Loucy (cell line): ENCODE data around the gene COL13A1.
A peak's percentile ranks its signal among the peaks of the same experiment; 100 is the strongest.

Experiments
- H2AFZ ChIP-seq: fragments of 200-600 bp; sonication (generic); 2 replicates; pipeline ENCODE4 v1.6.0; 2016; ENCODE audit warnings: antibody characterized with exemption, mild to moderate bottlenecking, low read length, moderate library complexity
- H3F3A ChIP-seq: fragments of 200-600 bp; 2 replicates; pipeline ENCODE4 v1.6.0; 2016; ENCODE audit warnings: antibody characterized with exemption, low read depth, mild to moderate bottlenecking
- H3K27me3 ChIP-seq: fragments of 200-600 bp; sonication (generic); 2 replicates; pipeline ENCODE4 v1.6.1; 2014; ENCODE audit warnings: low read length, mild to moderate bottlenecking; ENCODE audit not compliant: insufficient read depth, poor library complexity, severe bottlenecking
- H3K36me3 ChIP-seq: fragments of 200-600 bp; sonication (generic); 2 replicates; pipeline ENCODE4 v1.6.1; 2016; ENCODE audit warnings: low read length; ENCODE audit not compliant: insufficient read depth
- H3K4me1 ChIP-seq: fragments of 200-600 bp; sonication (generic); 2 replicates; pipeline ENCODE4 v1.5.1; 2014; ENCODE audit warnings: low read length, mild to moderate bottlenecking; ENCODE audit not compliant: insufficient read depth, poor library complexity, severe bottlenecking
- H3K4me2 ChIP-seq: fragments of 200-600 bp; sonication (generic); 2 replicates; pipeline ENCODE4 v1.6.0; 2014; ENCODE audit warnings: antibody characterized with exemption, low read length, low read depth, mild to moderate bottlenecking; ENCODE audit not compliant: poor library complexity, severe bottlenecking
- H3K4me3 ChIP-seq: fragments of 200-600 bp; sonication (generic); 2 replicates; pipeline ENCODE4 v1.5.1; 2014; ENCODE audit warnings: low read length, mild to moderate bottlenecking, mixed read lengths; ENCODE audit not compliant: poor library complexity, severe bottlenecking
- H3K79me2 ChIP-seq: fragments of 200-600 bp; sonication (generic); 2 replicates; pipeline ENCODE4 v1.6.1; 2014; ENCODE audit warnings: low read length; ENCODE audit not compliant: insufficient read depth
- H3K9ac ChIP-seq: fragments of 200-600 bp; sonication (generic); 2 replicates; pipeline ENCODE4 v1.6.0; 2014; ENCODE audit warnings: mild to moderate bottlenecking, low read depth, low read length, moderate library complexity; ENCODE audit not compliant: poor library complexity, severe bottlenecking
- H3K9me2 ChIP-seq: fragments of 200-600 bp; sonication (generic); replicated peaks from 2 replicates; pipeline ENCODE4 v1.6.1; 2016; ENCODE audit warnings: low read depth, low read length, mixed read lengths
- H3K9me3 ChIP-seq: fragments of 200-600 bp; sonication (generic); 2 replicates; pipeline ENCODE4 v1.6.1; 2014; ENCODE audit warnings: mild to moderate bottlenecking, antibody characterized with exemption, low read length, low read depth; ENCODE audit not compliant: insufficient read depth
- H4K20me1 ChIP-seq: fragments of 200-600 bp; sonication (generic); 2 replicates; pipeline ENCODE4 v1.6.0; 2014; ENCODE audit warnings: antibody characterized with exemption, low read length, mild to moderate bottlenecking; ENCODE audit not compliant: insufficient read depth, poor library complexity, severe bottlenecking
- EZH2phosphoT487 ChIP-seq: fragments of 200-600 bp; IDR thresholded peaks from 2 replicates; pipeline ENCODE4 v1.6.1; 2018; ENCODE audit warnings: antibody characterized with exemption, mild to moderate bottlenecking, moderate library complexity, borderline replicate concordance
- TF ChIP-seq, protein P1 (sequence below): fragments of 200-600 bp; sonication (generic); conservative IDR thresholded peaks from 2 replicates; pipeline ENCODE4 v1.5.1; 2014; ENCODE audit warnings: mild to moderate bottlenecking, antibody characterized with exemption, low read length

Gene COL13A1

DNA sequence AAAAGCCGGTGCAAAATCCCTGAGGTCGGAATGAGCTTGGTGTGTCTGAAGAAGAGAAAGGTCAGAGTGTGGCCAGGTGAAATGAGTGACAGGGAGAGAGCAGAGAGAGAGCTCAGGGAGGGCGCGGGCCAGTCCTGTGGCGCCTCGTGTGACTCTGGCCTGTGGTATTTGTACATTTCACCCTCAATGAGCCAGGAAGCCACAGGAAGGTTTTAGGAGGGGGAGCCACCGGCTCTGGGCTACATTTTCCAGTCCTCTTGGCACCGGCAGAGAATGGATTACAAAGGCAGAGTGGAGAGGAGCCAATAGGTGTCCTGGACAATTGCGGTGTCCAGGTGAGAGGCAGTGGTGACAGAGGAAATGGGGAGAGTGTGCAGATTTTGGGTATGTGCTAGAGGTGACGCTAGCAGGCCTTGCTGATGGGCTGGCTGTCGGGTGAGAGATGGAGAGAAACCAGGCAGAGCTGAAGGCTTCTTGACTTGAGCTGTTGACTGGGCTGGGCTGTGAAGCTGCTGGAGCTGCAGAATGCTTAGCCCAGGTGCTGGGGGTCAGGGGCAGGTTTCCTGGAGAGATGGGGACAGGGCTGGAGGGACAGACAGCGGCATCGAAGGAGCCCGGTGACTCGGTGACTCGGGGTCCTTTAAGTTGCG, 38.1 kb downstream of the COL13A1 start:
- Histone ChIP-seq H3K9ac (peak overlapping the region; percentile 29), H3K9me2 (no peaks in the 10 kb centered on the region), H3K79me2 (no peaks in the 10 kb centered on the region), H3K4me2 (no peak overlapping the region), H3K27me3 (no peaks in the 10 kb centered on the region), H3K36me3 (no peaks in the 10 kb centered on the region), H3K4me3 (no peak overlapping the region), H3F3A (peaks cover 8% of the 10 kb centered on the region; the same call in 1 of the 2 replicates), H4K20me1 (no peaks in the 10 kb centered on the region), H3K9me3 (no peaks in the 10 kb centered on the region), H3K4me1 (peaks cover 43% of the 10 kb centered on the region), H2AFZ (no peak overlapping the region)
- TF ChIP-seq, protein P1, sequence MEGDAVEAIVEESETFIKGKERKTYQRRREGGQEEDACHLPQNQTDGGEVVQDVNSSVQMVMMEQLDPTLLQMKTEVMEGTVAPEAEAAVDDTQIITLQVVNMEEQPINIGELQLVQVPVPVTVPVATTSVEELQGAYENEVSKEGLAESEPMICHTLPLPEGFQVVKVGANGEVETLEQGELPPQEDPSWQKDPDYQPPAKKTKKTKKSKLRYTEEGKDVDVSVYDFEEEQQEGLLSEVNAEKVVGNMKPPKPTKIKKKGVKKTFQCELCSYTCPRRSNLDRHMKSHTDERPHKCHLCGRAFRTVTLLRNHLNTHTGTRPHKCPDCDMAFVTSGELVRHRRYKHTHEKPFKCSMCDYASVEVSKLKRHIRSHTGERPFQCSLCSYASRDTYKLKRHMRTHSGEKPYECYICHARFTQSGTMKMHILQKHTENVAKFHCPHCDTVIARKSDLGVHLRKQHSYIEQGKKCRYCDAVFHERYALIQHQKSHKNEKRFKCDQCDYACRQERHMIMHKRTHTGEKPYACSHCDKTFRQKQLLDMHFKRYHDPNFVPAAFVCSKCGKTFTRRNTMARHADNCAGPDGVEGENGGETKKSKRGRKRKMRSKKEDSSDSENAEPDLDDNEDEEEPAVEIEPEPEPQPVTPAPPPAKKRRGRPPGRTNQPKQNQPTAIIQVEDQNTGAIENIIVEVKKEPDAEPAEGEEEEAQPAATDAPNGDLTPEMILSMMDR = no peak
- TF ChIP-seq EZH2phosphoT487 = no peak

DNA sequence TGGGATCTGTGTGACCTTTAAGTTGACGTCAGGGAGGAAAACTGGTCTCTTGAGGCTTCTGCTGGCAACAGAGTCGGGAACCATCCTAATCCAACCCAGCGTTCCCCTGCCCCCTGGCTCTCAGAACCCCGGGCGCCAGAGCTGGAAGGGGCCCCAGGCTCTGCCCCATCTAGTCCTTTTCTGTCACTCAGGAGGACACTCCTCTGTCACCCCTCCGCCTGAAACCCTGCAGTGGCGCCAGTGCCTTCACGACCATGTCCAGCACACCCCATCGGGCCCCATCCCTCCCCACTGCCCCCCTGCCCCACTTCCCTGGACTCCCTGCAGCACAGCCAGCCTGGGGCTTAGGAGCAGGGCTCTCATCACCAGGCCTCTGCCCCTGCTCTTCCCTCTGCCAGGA, 39.1 kb downstream of the COL13A1 start:
- Histone ChIP-seq H3K4me1 (peaks cover 36% of the 10 kb centered on the region), H3K4me3 (no peak overlapping the region), H4K20me1 (no peaks in the 10 kb centered on the region), H3K4me2 (no peak overlapping the region), H3K36me3 (no peaks in the 10 kb centered on the region), H3K9me2 (no peaks in the 10 kb centered on the region), H3K79me2 (no peaks in the 10 kb centered on the region), H3F3A (peaks cover 3% of the 10 kb centered on the region; the same call in 1 of the 2 replicates), H3K9me3 (no peaks in the 10 kb centered on the region), H2AFZ (no peak overlapping the region), H3K27me3 (no peaks in the 10 kb centered on the region), H3K9ac (no peak overlapping the region)
- TF ChIP-seq, protein P1 = no peak
- TF ChIP-seq EZH2phosphoT487 = no peak

DNA sequence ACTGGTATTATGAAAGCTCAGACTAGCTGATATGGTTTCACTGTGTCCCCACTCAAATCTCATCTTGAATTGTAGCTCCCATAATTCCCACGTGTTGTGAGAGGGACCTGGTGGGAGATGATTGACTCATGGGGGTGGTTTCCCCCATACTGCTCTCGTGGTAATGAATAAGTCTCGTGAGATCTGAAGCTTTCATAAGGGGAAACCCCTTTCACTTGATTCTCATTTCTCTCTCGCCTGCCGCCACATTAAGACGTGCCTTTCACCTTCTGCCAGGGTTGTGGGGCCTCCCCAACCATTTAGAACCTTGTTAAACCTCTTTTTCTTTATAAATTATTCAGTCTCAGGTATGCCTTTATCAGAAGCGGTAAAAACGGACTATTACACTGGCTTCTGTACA, 40.3 kb downstream of the COL13A1 start:
- Histone ChIP-seq H3K79me2 (no peaks in the 10 kb centered on the region), H3K9me2 (no peaks in the 10 kb centered on the region), H4K20me1 (no peaks in the 10 kb centered on the region), H3K27me3 (no peaks in the 10 kb centered on the region), H3K4me1 (peaks cover 27% of the 10 kb centered on the region), H3K9ac (no peak overlapping the region), H3K4me2 (no peak overlapping the region), H2AFZ (no peak overlapping the region), H3K9me3 (no peaks in the 10 kb centered on the region), H3K4me3 (no peak overlapping the region), H3K36me3 (no peaks in the 10 kb centered on the region), H3F3A (no peaks in the 10 kb centered on the region)
- TF ChIP-seq, protein P1 = no peak
- no peak for TF ChIP-seq EZH2phosphoT487
